Measurements from ENCODE around the gene GUK1.

Gene GUK1

DNA sequence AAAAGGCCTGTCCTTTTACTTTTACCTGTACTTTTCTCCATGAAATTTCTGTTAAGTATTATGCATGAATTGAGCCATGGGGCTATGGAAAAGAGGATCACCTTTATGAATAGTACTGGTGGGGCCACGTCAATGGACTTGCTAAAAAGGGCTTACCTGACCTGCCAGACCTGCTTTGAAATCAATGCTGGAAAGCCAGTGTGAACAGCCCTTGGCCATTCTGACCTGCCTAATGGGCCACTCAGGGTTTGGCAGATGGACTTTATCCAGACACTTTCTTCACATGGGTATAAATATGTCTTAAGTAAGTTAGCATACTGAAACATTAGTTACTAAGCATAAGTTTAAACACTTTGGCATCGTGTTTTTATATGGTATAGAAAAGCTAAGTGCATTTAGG is 8.3 kb upstream of the GUK1 start:
- Histone ChIP-seq H3K36me3 (ENCODE audit: insufficient read depth, low read length) (no peaks in the 10 kb centered on the region), H3K4me1 (ENCODE audit: insufficient read depth, low read length) (no peaks in the 10 kb centered on the region), H3K9me3 (ENCODE audit: control insufficient read depth, insufficient read depth, low read length) (no peaks in the 10 kb centered on the region), H3K9ac (ENCODE audit: low read depth, low read length) (no peak overlapping the region)

DNA sequence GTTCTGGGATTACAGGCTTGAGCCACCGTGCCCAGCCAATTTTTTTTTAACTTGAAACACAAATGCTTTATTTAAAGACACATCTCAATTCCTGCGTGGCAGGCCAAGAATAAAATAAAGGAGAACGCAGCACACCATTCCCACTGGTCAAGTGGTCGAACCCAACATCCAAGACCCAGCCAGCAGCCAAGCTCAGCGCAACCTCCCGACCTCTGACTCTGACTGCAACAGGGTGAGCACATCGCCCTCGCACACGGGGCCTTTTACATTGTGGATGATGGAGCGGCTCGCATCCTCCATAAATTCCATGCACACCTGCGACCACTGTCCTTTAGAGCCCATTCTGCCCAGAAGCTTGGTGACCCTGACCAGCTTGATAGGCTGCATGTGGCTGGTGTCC is 5.5 kb upstream of the GUK1 start:
- Histone ChIP-seq H3K36me3 (ENCODE audit: insufficient read depth, low read length) (no peaks in the 10 kb centered on the region), H3K4me1 (ENCODE audit: insufficient read depth, low read length) (no peaks in the 10 kb centered on the region), H3K9me3 (ENCODE audit: control insufficient read depth, insufficient read depth, low read length) (no peaks in the 10 kb centered on the region), H3K9ac (ENCODE audit: low read depth, low read length) (no peak overlapping the region)

- Histone ChIP-seq H3K9me3 (ENCODE audit: control insufficient read depth, insufficient read depth, low read length) (no peaks in the 10 kb centered on the region), H3K9ac (ENCODE audit: low read depth, low read length) (no peak overlapping the region), H3K4me1 (ENCODE audit: insufficient read depth, low read length) (no peaks in the 10 kb centered on the region)
These were observed 3.2 kb upstream of the GUK1 start for GRCh38 chr1:228136901-228137300.

GRCh38 chr1:228139406-228139930 is 611 bp upstream of the GUK1 start:
- Histone ChIP-seq H3K9me3 (ENCODE audit: control insufficient read depth, insufficient read depth, low read length) (no peaks in the 10 kb centered on the region), H3K36me3 (ENCODE audit: insufficient read depth, low read length) (no peaks in the 10 kb centered on the region), H3K9ac (ENCODE audit: low read depth, low read length) (peak overlapping the region; percentile 87), H3K4me1 (ENCODE audit: insufficient read depth, low read length) (no peaks in the 10 kb centered on the region)

More at GRCh38 chr1:228136901-228137300, 3.2 kb upstream of the GUK1 start:
- no peaks in the 10 kb centered on the region for H3K36me3 ChIP-seq (ENCODE audit: insufficient read depth, low read length)

DNA sequence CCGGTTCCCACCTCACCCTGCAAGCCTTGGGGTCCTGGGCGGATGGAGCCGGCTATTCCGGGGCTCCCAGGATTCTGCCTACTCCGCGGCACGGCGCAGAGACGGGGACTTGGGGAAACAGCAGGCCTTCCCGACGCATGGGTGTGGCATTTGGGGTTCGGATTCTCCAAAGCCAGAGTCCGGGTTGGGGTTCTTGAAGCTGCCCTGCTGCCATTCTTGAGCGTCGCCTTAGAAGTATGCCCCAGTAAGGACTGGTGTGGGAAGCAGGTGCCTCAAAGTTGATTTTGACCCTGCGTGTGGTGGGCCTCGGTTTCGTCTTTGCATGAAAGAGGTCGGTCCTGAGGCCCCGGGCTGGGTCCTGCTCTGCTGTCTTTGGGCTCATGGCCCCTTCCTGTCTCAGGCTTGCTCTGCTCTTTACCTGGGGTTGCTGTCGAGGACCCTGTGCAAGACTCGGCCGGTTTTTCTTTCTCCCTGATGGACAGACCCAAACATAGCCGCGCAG is 696 bp downstream of the GUK1 start:
- Histone ChIP-seq H3K36me3 (ENCODE audit: insufficient read depth, low read length) (no peaks in the 10 kb centered on the region), H3K9me3 (ENCODE audit: control insufficient read depth, insufficient read depth, low read length) (no peaks in the 10 kb centered on the region), H3K9ac (ENCODE audit: low read depth, low read length) (peak overlapping the region; percentile 70), H3K4me1 (ENCODE audit: insufficient read depth, low read length) (no peaks in the 10 kb centered on the region)

- Histone ChIP-seq H3K36me3 (ENCODE audit: insufficient read depth, low read length) (no peaks in the 10 kb centered on the region), H3K4me1 (ENCODE audit: insufficient read depth, low read length) (no peaks in the 10 kb centered on the region), H3K9ac (ENCODE audit: low read depth, low read length) (peak overlapping the region; percentile 70), H3K9me3 (ENCODE audit: control insufficient read depth, insufficient read depth, low read length) (no peaks in the 10 kb centered on the region)
These were observed 1.4 kb downstream of the GUK1 start for GRCh38 chr1:228141226-228142044.

DNA sequence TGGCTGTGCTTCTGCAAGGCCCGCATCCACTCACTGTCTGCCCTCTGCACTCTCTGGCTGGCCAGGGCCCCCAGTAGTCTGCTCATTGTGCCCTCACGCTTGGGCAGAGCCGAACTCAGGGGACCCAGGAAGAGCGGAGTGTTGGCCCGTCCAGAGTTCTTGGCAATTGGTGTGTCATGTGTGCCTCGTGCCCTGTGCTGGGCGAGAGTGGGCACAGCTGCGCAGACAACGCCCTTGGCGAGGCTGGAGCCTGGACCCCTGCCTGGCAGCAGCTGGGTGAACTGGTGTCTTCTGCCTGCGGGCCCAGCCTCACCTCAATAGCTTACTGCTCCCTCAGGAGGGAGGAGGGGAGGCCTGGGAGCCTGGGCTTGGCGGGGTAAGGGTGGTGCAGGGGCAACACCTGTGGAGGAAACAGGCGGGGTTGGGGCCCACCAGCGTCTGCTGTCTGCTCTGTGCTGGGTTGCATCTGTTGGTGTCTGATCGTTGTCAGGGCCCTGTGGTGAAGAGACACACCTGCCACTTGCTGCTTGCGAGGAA is 2.1 kb downstream of the GUK1 start:
- no peaks in the 10 kb centered on the region for H3K9me3 ChIP-seq (ENCODE audit: control insufficient read depth, insufficient read depth, low read length)
- H3K9ac ChIP-seq (ENCODE audit: low read depth, low read length): no peak overlapping the region
- H3K36me3 ChIP-seq (ENCODE audit: insufficient read depth, low read length): no peaks in the 10 kb centered on the region
- no peaks in the 10 kb centered on the region for H3K4me1 ChIP-seq (ENCODE audit: insufficient read depth, low read length)

- Histone ChIP-seq H3K4me1 (ENCODE audit: insufficient read depth, low read length) (no peaks in the 10 kb centered on the region), H3K9ac (ENCODE audit: low read depth, low read length) (no peak overlapping the region)
These were observed 2.6 kb downstream of the GUK1 start for GRCh38 chr1:228142701-228143136.

GRCh38 chr1:228143480-228144192 is 3.6 kb downstream of the GUK1 start:
- H3K36me3 ChIP-seq (ENCODE audit: insufficient read depth, low read length): no peaks in the 10 kb centered on the region
- no peak overlapping the region for H3K9ac ChIP-seq (ENCODE audit: low read depth, low read length)
- no peaks in the 10 kb centered on the region for H3K9me3 ChIP-seq (ENCODE audit: control insufficient read depth, insufficient read depth, low read length)
- H3K4me1 ChIP-seq (ENCODE audit: insufficient read depth, low read length): no peaks in the 10 kb centered on the region

More at GRCh38 chr1:228142701-228143136, 2.6 kb downstream of the GUK1 start:
- Histone ChIP-seq H3K9me3 (ENCODE audit: control insufficient read depth, insufficient read depth, low read length) (no peaks in the 10 kb centered on the region), H3K36me3 (ENCODE audit: insufficient read depth, low read length) (no peaks in the 10 kb centered on the region)

DNA sequence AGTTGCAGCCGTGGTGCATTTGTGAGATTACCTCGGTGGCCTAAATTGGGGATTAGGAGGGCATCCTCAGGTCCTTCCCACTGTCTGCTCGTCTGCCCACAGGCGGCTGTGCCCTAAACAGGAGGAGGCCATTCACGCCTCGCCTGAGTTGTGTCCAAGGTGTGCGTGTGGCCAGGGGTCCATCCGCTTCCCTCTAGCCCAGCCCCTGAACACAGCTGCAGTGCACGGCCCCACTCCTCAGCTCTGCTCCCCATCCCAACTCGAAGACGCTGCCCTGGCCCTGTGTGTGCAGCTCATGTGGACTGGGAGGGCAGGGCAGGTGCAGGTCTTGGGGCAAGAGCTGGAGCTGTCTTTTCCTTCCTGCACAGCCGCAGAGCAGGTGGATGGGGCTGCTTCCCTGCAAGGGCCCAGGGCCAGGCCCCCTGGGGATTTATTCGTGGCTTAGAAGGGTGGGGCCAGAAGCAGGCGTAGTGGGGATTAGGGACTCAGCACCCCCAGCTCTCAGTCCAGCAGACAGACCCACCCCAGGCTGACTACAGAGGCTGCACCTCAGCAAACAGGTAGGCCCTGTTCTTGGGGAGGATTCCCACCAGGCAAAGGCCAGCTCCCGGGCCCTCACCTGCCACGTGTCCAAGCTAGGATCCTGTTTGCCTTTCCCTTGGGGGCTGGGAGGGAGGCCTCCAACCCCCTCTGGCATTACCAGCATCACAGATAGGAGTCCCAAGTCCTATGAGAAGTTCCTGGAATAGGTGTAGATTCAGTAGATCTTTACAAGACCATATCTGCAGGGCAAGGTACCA is 4.3 kb downstream of the GUK1 start:
- Histone ChIP-seq H3K9ac (ENCODE audit: low read depth, low read length) (no peak overlapping the region), H3K4me1 (ENCODE audit: insufficient read depth, low read length) (peaks cover 4% of the 10 kb centered on the region; the same call in 1 of the 2 replicates), H3K36me3 (ENCODE audit: insufficient read depth, low read length) (no peaks in the 10 kb centered on the region), H3K9me3 (ENCODE audit: control insufficient read depth, insufficient read depth, low read length) (no peaks in the 10 kb centered on the region)

- Histone ChIP-seq H3K9me3 (ENCODE audit: control insufficient read depth, insufficient read depth, low read length) (no peaks in the 10 kb centered on the region), H3K9ac (ENCODE audit: low read depth, low read length) (no peak overlapping the region), H3K36me3 (ENCODE audit: insufficient read depth, low read length) (no peaks in the 10 kb centered on the region), H3K4me1 (ENCODE audit: insufficient read depth, low read length) (peaks cover 8% of the 10 kb centered on the region; the same call in 1 of the 2 replicates)
These were observed 4.9 kb downstream of the GUK1 start for GRCh38 chr1:228144993-228145343.

- H3K9ac ChIP-seq (ENCODE audit: low read depth, low read length): no peak overlapping the region
- H3K4me1 ChIP-seq (ENCODE audit: insufficient read depth, low read length): peaks cover 10% of the 10 kb centered on the region; the same call in 1 of the 2 replicates
- no peaks in the 10 kb centered on the region for H3K36me3 ChIP-seq (ENCODE audit: insufficient read depth, low read length)
- H3K9me3 ChIP-seq (ENCODE audit: control insufficient read depth, insufficient read depth, low read length): no peaks in the 10 kb centered on the region
These were observed 5.7 kb downstream of the GUK1 start for GRCh38 chr1:228145463-228146416.
